Upper lobe of right lung (tissue), 1 donor: ENCODE results near the gene GALNT9. TPM values are rescaled to one million over a fixed set of nuclear protein-coding genes. Genes with fewer than 3 reads are reported as not detected.

ENCODE experiments used
- ATAC-seq: fragments of 200-7000 bp; cut with Tn5 transposase; one replicate; pipeline ENCODE4 v1.9.1; 2020; ENCODE audit warnings: mild to moderate bottlenecking, moderate library complexity
- DNase-seq: peaks from one replicate; pipeline ENCODE4 v3.0.0-alpha.2; 2020
- H3K27ac ChIP-seq: fragments of 200-600 bp; one replicate; pipeline ENCODE4 v1.8.0; 2022
- H3K27me3 ChIP-seq: fragments of 200-600 bp; one replicate; pipeline ENCODE4 v1.8.0; 2022; ENCODE audit warnings: mild to moderate bottlenecking
- H3K36me3 ChIP-seq: fragments of 200-600 bp; one replicate; pipeline ENCODE4 v1.8.0; 2022
- H3K4me1 ChIP-seq: fragments of 200-600 bp; one replicate; pipeline ENCODE4 v1.8.0; 2022
- H3K4me3 ChIP-seq: fragments of 200-600 bp; one replicate; pipeline ENCODE4 v1.8.0; 2022; ENCODE audit warnings: mild to moderate bottlenecking
- H3K9me3 ChIP-seq: fragments of 200-600 bp; one replicate; pipeline ENCODE4 v1.8.0; 2022
- intact Hi-C: fragments of 100-400 bp; cut with DNase I; formaldehyde crosslinking; loops from one replicate; pipeline ENCODE4 v1.11.0; 2022
- total RNA-seq: library from RNA; stranded (reverse); fragmentation: NEBNext Ultra II Directional; extraction: Animal tissue kit (Norgen Biotek cat#: 25700); gene quantifications from one replicate; pipeline ENCODE4 v1.2.1, GENCODE V29; 2021
- TF ChIP-seq, protein P1 (sequence below): fragments of 200-600 bp; IDR thresholded peaks from one replicate; pipeline ENCODE4 v1.8.0; 2022; ENCODE audit warnings: antibody characterized with exemption
- donor health status: DM: no; HTN: yes; CAD: no; lungs with severe emphysema.

Gene GALNT9
- total RNA-seq, 1 donor from 2014 or later: 1.6 TPM

DNA sequence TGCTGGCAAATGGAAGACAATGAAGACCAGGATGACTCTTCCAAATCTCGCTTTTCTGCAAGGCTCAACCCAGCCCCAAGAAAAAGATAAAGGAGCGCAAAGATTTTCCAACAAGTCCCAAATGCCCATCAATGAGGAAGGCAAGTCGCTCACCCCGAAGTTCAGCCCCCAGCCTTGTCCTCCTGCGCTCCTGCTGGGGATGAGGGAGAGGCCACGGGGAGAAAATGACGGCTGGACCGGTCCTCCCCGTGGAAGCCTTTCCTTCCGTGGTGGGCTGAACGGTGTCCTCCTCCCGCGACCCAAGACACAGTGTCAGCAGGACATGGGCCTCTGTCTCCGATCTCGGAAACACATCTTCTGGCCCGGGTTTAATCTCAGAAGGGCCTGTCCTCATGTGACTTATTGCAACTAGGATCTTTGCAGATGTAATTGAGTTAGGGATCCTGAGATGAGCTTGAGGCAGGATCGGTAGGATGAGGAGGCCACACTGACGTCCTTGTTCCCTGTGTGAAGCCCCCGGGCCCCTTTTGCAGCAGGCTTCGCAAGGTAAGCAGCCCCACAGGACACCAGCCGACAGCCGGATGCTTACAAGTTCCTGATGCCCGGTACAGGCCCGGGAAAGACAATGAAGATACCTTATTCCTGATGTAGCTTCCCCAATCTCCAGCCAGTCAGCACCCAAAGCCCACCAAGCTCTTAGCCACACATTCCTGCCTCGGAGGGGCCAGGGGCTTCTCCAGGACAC, 64.2 kb downstream of the GALNT9 start:
- no peaks in the 10 kb centered on the region for H3K4me1 ChIP-seq
- ATAC-seq (no peak), DNase-seq (no peak)
- no peak overlapping the region for H3K4me3 ChIP-seq
- H3K27me3 ChIP-seq: no peaks in the 10 kb centered on the region
- H3K27ac ChIP-seq: no peak overlapping the region
- no peaks in the 10 kb centered on the region for H3K9me3 ChIP-seq
- intact Hi-C loops: no loop called here
- TF ChIP-seq, protein P1, sequence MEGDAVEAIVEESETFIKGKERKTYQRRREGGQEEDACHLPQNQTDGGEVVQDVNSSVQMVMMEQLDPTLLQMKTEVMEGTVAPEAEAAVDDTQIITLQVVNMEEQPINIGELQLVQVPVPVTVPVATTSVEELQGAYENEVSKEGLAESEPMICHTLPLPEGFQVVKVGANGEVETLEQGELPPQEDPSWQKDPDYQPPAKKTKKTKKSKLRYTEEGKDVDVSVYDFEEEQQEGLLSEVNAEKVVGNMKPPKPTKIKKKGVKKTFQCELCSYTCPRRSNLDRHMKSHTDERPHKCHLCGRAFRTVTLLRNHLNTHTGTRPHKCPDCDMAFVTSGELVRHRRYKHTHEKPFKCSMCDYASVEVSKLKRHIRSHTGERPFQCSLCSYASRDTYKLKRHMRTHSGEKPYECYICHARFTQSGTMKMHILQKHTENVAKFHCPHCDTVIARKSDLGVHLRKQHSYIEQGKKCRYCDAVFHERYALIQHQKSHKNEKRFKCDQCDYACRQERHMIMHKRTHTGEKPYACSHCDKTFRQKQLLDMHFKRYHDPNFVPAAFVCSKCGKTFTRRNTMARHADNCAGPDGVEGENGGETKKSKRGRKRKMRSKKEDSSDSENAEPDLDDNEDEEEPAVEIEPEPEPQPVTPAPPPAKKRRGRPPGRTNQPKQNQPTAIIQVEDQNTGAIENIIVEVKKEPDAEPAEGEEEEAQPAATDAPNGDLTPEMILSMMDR: no peak
- no peaks in the 10 kb centered on the region for H3K36me3 ChIP-seq

DNA sequence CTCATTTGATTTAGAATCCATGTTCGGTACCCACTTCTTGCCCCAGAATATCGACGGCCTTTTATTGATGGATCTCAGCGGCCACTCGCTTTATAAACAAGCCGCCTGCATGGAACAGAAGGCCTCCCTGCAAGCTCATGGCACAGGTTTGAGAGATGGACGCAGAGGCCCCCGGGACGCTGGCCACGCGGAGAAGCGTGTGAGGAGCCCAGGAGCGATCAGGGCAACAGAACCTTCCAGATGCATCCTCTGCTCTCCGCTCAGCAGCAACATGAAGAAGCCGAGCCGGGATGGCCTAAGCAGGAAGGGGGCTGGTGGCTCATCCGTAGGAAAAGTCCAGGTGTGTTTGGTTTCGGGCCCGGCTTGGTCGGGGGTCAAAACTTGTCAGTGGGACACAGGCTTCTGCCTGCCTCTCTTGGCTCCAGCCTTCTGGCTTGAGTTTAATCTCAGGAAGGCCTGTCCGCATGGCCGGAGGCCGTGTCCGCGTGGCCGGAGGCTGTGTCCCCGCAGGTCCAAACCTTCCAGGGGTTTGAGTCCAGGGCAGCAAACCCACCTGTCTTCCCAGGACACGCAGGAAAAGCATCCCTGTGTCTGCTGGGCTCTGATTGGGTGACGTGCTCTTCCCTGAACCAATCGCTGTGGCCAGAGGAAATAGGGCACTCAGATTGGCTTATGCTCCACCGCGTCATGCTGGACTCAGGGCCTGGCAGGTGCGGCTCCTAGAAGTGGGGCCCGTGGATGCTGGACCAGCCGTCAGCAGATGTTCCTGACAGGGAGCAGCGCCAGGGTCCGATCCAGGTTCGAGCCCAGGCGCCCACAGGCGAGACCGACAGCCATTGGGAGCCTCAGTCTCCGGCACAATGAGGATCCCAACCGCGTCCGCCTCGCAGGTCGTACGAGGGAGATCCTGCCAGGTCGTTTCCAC, 65.0 kb downstream of the GALNT9 start:
- no peaks in the 10 kb centered on the region for H3K9me3 ChIP-seq
- no peak overlapping the region for H3K27ac ChIP-seq
- no peaks in the 10 kb centered on the region for H3K27me3 ChIP-seq
- TF ChIP-seq, protein P1: no peak
- ATAC-seq: no peak
- intact Hi-C loops: no loop called here
- no peak overlapping the region for H3K4me3 ChIP-seq
- no peaks in the 10 kb centered on the region for H3K36me3 ChIP-seq
- no peaks in the 10 kb centered on the region for H3K4me1 ChIP-seq
- DNase-seq: no peak

DNA sequence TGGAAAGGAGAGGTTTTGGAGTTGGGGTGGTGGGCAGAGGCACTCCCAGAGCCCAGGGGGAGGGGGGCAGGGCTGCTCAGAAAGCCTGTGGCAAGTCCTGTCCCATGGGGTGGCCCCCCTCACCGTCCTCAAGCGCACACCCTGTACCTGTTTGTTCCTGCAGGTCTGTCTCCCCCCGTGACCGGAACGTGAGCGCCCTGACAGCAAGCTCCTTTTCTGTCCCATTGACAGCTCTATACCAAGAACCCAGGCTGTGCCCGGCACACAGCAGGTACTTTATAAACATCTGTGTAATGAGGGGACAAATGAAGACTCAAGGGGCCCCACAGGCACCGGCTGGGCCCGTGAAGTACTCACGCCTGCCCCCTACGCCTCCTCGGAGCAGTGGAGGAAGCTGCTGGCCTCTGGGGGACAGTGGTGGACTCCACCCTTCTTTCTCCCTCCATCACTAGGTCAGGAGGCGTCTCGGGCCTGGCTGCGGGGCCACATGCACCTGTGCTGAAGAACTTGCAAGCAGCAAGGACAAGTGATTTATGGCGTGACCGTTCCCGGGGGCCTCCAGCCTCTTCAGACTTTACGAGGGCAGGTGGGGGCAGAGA, 65.8 kb downstream of the GALNT9 start:
- no peaks in the 10 kb centered on the region for H3K36me3 ChIP-seq
- no peak overlapping the region for H3K4me3 ChIP-seq
- intact Hi-C loops: no loop called here
- ATAC-seq (no peak), DNase-seq (no peak)
- no peaks in the 10 kb centered on the region for H3K4me1 ChIP-seq
- TF ChIP-seq, protein P1: no peak
- H3K9me3 ChIP-seq: no peaks in the 10 kb centered on the region
- H3K27me3 ChIP-seq: peaks cover 6% of the 10 kb centered on the region
- H3K27ac ChIP-seq: no peak overlapping the region

DNA sequence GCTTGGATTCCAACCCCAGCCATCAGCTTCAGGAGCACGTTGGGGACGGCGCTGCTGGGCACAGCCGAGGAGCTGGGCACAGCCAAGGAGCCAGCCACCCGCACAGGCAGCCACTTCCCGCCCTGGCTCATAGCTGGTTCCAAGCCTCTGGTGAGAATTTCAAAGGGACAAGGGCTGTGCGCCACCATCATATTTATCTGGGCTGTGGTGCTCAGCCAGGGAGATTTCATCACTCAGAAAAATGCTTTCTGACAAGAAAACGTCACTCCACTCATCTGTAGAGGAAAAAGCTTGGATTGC, 66.4 kb downstream of the GALNT9 start:
- no peak overlapping the region for H3K4me3 ChIP-seq
- H3K9me3 ChIP-seq: no peaks in the 10 kb centered on the region
- no peaks in the 10 kb centered on the region for H3K4me1 ChIP-seq
- H3K27me3 ChIP-seq: peaks cover 9% of the 10 kb centered on the region
- H3K27ac ChIP-seq: no peak overlapping the region
- DNase-seq: no peak
- ATAC-seq: no peak
- TF ChIP-seq, protein P1: no peak
- intact Hi-C loops: no loop called here
- H3K36me3 ChIP-seq: no peaks in the 10 kb centered on the region

DNA sequence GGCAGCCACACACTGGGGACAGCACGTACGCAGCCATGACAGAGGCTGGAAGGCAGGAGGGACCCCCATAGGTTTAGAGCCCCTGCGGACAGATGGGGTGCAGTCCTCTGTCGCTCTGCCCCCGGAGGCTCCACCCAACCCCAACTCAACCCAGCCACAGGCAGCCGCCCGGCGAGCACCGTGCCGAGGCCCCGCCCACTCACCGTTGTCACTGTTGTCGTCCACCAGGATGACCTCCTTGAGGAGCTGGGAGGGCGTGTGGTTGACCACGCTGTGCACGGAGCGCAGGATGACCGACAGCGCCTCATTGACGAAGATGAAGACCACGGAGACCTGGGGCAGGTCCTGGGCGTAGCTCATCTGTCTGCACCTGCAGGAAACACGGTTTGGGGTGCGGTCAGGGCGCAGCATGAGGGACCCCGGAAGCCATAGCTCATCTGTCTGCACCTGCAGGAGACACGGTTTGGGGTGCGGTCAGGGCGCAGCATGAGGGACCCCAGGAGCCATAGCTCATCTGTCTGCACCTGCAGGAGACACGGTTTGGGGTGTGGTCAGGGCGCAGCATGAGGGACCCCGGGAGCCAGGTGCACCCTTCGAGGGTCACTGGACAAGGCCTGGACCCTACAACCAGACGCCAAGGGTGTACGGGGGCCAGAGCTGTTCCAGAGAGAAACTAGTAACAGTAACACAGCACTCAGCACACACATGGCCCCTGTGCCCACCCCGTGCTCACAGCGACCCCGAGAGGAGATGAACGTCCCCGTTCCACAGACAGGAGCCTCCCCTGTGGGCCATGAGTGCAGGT, 66.9 kb downstream of the GALNT9 start:
- intact Hi-C loops: no loop called here
- Histone ChIP-seq H3K36me3 (no peaks in the 10 kb centered on the region), H3K27me3 (peaks cover 9% of the 10 kb centered on the region), H3K9me3 (no peaks in the 10 kb centered on the region), H3K27ac (no peak overlapping the region), H3K4me1 (no peaks in the 10 kb centered on the region), H3K4me3 (no peak overlapping the region)
- no peak for DNase-seq
- TF ChIP-seq, protein P1: no peak
- no peak for ATAC-seq
